ENCODE results near the gene POLR3A.

GRCh38 chr10:78002541-78003288 lies 26.6 kb downstream of the POLR3A start:
- TF ChIP-seq EZH2 (IDR thresholded peaks at IDR 0.05; ENCODE audit: borderline replicate concordance, insufficient read depth, low read length, poor library complexity, severe bottlenecking) (no peak), TAF1 (IDR thresholded peaks at IDR 0.05; ENCODE audit: low read depth) (no peak), EP300 (conservative IDR thresholded peaks at IDR 0.05; ENCODE audit: poor library complexity, severe bottlenecking) (no peak), CTCF (IDR thresholded peaks at IDR 0.05; ENCODE audit: poor library complexity, severe bottlenecking) (no peak)

Measured in neural cell (in vitro differentiated cells).